Measurements from ENCODE around the gene OGFOD1. TPM values are rescaled to one million over a fixed set of nuclear protein-coding genes. Genes with fewer than 3 reads are reported as not detected.

The OGFOD1 gene
- total and polyA plus RNA-seq, 2 donors (not counting 3 experiments of a cell fraction or from before 2014, with no cell fraction given) = 26.6 to 54.8 TPM

DNA sequence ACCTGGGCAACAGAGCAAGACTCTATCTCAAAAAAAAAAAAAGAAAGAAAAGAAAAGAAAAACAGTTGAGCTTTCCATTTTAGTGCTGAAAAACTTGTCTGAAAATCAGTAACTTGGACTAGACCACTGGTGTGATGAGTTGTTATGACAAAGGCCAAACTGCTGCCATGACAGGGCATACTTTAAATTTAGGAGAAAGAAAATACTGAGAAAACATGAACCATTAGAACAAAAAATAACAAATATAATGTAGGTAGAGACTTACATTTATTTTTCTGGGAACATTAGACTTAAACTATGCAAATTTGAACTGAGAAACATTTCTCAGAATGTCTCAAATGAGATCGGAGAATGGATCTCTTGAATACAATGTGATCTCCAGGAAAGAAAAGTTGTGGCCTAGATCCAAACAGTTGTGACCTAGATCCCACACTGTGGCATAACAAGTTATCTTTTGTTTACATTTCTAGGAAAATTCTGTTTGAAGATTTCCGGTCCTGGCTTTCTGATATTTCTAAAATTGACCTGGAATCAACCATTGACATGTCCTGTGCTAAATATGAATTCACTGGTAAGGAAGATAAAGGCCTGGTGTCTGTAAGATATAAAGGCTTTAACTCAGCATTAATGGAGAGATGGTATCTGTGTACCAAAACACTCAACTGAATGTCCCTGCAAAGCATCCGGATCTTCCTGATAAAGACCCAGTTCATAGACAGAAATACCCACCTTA, 10.9 kb downstream of the OGFOD1 start:
- BruUV-seq (replicated peaks) = no TSS peak
- peaks cover 4 to 43% of the 10 kb centered on the region in 2 experiments for H3K36me3 ChIP-seq (ENCODE audit: control insufficient read depth in 2 of 2, extremely low read depth in 1 of 2, insufficient read depth in 2 of 2, low read length in 2 of 2)
- no peaks in the 10 kb centered on the region for H3K79me2 ChIP-seq (ENCODE audit: control insufficient read depth, insufficient read depth, low read length)
- ChIA-PET POLR2A (no interaction called here), CTCF (no interaction called here)
- no peak for FAIRE-seq
- intact Hi-C loops (cut with micrococcal nuclease) (no loop called here), dilution Hi-C loops (cut with MboI; ENCODE audit: extremely low pct_ligation_motif_present, low sequenced_read_pairs) (no loop called here)
- H4K20me1 ChIP-seq (replicated peaks; ENCODE audit: control insufficient read depth, extremely low read depth, insufficient read depth, low read length) = no peaks in the 10 kb centered on the region
- no peak overlapping the region for H3K9ac ChIP-seq (replicated peaks; ENCODE audit: extremely low read depth, insufficient read depth, low read length)
- H3K4me2 ChIP-seq (ENCODE audit: insufficient read depth, low read length) = no peak overlapping the region
- H3K9me3 ChIP-seq (replicated peaks; ENCODE audit: control insufficient read depth, insufficient read depth, low read length) = no peaks in the 10 kb centered on the region
- DNase-seq (ENCODE audit: low read depth, low spot score) = no peak
- no peak overlapping the region for H3K4me3 ChIP-seq (replicated peaks in 1 of 3; ENCODE audit: insufficient read depth in 1 of 3, low read depth in 1 of 3, low read length in 3 of 3)
- H3K27ac ChIP-seq (ENCODE audit: insufficient read depth, low read depth, low read length) = no peak overlapping the region
- no peak overlapping the region for H2AFZ ChIP-seq (ENCODE audit: low read depth, low read length)
- TF ChIP-seq GATA2 (IDR thresholded peaks at IDR 0.05; ENCODE audit: insufficient read depth, insufficient read length, low read depth, low read length) = no peak
- TF ChIP-seq POLR2AphosphoS5 (IDR thresholded peaks at IDR 0.05; ENCODE audit: insufficient read depth, low read depth, low read length) = no peak
- TF ChIP-seq, protein P1, sequence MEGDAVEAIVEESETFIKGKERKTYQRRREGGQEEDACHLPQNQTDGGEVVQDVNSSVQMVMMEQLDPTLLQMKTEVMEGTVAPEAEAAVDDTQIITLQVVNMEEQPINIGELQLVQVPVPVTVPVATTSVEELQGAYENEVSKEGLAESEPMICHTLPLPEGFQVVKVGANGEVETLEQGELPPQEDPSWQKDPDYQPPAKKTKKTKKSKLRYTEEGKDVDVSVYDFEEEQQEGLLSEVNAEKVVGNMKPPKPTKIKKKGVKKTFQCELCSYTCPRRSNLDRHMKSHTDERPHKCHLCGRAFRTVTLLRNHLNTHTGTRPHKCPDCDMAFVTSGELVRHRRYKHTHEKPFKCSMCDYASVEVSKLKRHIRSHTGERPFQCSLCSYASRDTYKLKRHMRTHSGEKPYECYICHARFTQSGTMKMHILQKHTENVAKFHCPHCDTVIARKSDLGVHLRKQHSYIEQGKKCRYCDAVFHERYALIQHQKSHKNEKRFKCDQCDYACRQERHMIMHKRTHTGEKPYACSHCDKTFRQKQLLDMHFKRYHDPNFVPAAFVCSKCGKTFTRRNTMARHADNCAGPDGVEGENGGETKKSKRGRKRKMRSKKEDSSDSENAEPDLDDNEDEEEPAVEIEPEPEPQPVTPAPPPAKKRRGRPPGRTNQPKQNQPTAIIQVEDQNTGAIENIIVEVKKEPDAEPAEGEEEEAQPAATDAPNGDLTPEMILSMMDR (IDR thresholded peaks at IDR 0.05; ENCODE audit: extremely low read depth in 1 of 2, insufficient read depth in 1 of 2, low read depth in 1 of 2, low read length in 2 of 2) = no peak
- no peak for TF ChIP-seq MYC (IDR thresholded peaks at IDR 0.05; ENCODE audit: low read depth, low read length)
- TF ChIP-seq POLR2A (IDR thresholded peaks at IDR 0.05; ENCODE audit: low read depth, low read length) = no peak
- TF ChIP-seq FOS (IDR thresholded peaks at IDR 0.05; ENCODE audit: borderline replicate concordance, insufficient read depth, low read length) = no peak
- no peak for TF ChIP-seq JUN (IDR thresholded peaks at IDR 0.05; ENCODE audit: borderline replicate concordance, insufficient read depth, insufficient read length, low read depth)
- TF ChIP-seq EZH2 (IDR thresholded peaks at IDR 0.05; ENCODE audit: borderline replicate concordance, low read depth, low read length, severe bottlenecking) = no peak
- TF ChIP-seq, protein P2, sequence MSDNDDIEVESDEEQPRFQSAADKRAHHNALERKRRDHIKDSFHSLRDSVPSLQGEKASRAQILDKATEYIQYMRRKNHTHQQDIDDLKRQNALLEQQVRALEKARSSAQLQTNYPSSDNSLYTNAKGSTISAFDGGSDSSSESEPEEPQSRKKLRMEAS (IDR thresholded peaks at IDR 0.05; ENCODE audit: insufficient read depth, insufficient read length) = no peak
- no peaks in the 10 kb centered on the region for H3K4me1 ChIP-seq (ENCODE audit: control insufficient read depth, extremely low read depth, insufficient read depth, low read length)
- no peaks in the 10 kb centered on the region for H3K9me1 ChIP-seq (replicated peaks; ENCODE audit: control insufficient read depth, extremely low read depth, insufficient read depth, low read length)
- no peaks in the 10 kb centered on the region for H3K27me3 ChIP-seq (ENCODE audit: control insufficient read depth in 2 of 2, insufficient read depth in 2 of 2, low read length in 2 of 2)

Measured in endothelial cell of umbilical vein (primary cell).